HUDEP-2 (cell line): ENCODE measurements around the gene SCUBE1.

Source experiments
- DNase-seq, 76 experiments: peaks; one replicate each; lab custom pipeline; 2025; ENCODE audit not compliant: unreplicated experiment in 76 of 76; lab: John Stamatoyannopoulos, UW

The SCUBE1 gene

GRCh38 chr22:43226377-43227238, 116.6 kb downstream of the SCUBE1 start:
- no peak for DNase-seq

GRCh38 chr22:43225609-43226008, 117.6 kb downstream of the SCUBE1 start:
- DNase-seq = no peak

GRCh38 chr22:43222987-43223386, 120.2 kb downstream of the SCUBE1 start:
- no peak for DNase-seq

GRCh38 chr22:43222262-43222661, 120.9 kb downstream of the SCUBE1 start:
- DNase-seq = peak in 13 of 76 experiments; percentile 3 to 61 (median 31)

GRCh38 chr22:43220625-43221380, 122.4 kb downstream of the SCUBE1 start:
- no peak for DNase-seq

GRCh38 chr22:43218786-43219185, 124.4 kb downstream of the SCUBE1 start:
- no peak for DNase-seq

- no peak for DNase-seq
Measured at GRCh38 chr22:43217285-43218030, 125.7 kb downstream of the SCUBE1 start.

- no peak for DNase-seq
Measured at GRCh38 chr22:43216738-43217137, 126.4 kb downstream of the SCUBE1 start.

- DNase-seq = no peak
Measured at GRCh38 chr22:43213962-43214361, 129.2 kb downstream of the SCUBE1 start.

GRCh38 chr22:43213051-43213450, 130.1 kb downstream of the SCUBE1 start:
- DNase-seq = peak in 9 of 76 experiments; percentile 6 to 27 (median 17)

GRCh38 chr22:43212434-43212952, 130.7 kb downstream of the SCUBE1 start:
- no peak for DNase-seq

- no peak for DNase-seq
Measured at GRCh38 chr22:43211941-43212433, 131.2 kb downstream of the SCUBE1 start.

GRCh38 chr22:43210631-43211515, 132.3 kb downstream of the SCUBE1 start:
- no peak for DNase-seq

- DNase-seq = no peak
Measured at GRCh38 chr22:43209971-43210370, 133.2 kb downstream of the SCUBE1 start.

GRCh38 chr22:43209523-43209890, 133.7 kb downstream of the SCUBE1 start:
- no peak for DNase-seq

GRCh38 chr22:43208703-43209522, 134.3 kb downstream of the SCUBE1 start:
- DNase-seq = no peak

- no peak for DNase-seq
Measured at GRCh38 chr22:43207849-43208702, 135.1 kb downstream of the SCUBE1 start.

- no peak for DNase-seq
Measured at GRCh38 chr22:43207386-43207785, 135.8 kb downstream of the SCUBE1 start.
